K562 (cell line): ENCODE measurements around the gene FAM184B. TPM values are rescaled to one million over a fixed set of nuclear protein-coding genes. Genes with fewer than 3 reads are reported as not detected.

Experiments
- ATAC-seq: fragments of 200-7000 bp; cut with Tn5 transposase; 3 replicates; pipeline ENCODE4 v1.9.1; 2020; ENCODE audit warnings: moderate library complexity
- BruUV-seq: library from RNA; stranded (reverse); fragments of 400-500 nt; replicated peaks from 2 replicates; lab custom pipeline; 2021; lab: Mats Ljungman, UMichigan
- CTCF ChIA-PET: fragments of 300-600 bp; formaldehyde crosslinking; extraction: SDS; loops from one replicate; lab custom pipeline; 2021; ENCODE audit warnings: low intra/inter-chr PET ratio; lab: Yijun Ruan, JAX
- POLR2A ChIA-PET: fragments of 300-600, 350-650 bp; sonication (Branson Sonifier 250); formaldehyde crosslinking; extraction: SDS; loops from one replicate; lab custom pipeline; 2021; ENCODE audit warnings: antibody characterized with exemption, inconsistent platforms; lab: Yijun Ruan, JAX
- DNase-seq, 4 experiments: peaks; one replicate each; pipeline versions ENCODE4 v3.0.0 to v3.0.0-alpha.2; 2011 to 2018; ENCODE audit warnings: low spot score in 3 of 4, mixed read lengths in 3 of 4; ENCODE audit errors: extremely low read depth in 1 of 4
- FAIRE-seq: peaks from 2 replicates; lab custom pipeline; 2011; peaks lifted over from hg19 to GRCh38; lab: Jason Lieb, UNC
- H2AFZ ChIP-seq: 2 replicates; pipeline ENCODE4 v1.6.0; 2011; ENCODE audit warnings: low read depth, low read length, control low read depth, inconsistent platforms
- H3K27ac ChIP-seq: fragments of 200-600 bp; 3 replicates; pipeline ENCODE4 v1.8.0; 2011; ENCODE audit warnings: low read depth, mild to moderate bottlenecking, control low read depth, inconsistent platforms, low read length, moderate library complexity, mixed read lengths; ENCODE audit errors: extremely low read depth
- H3K27me3 ChIP-seq, 2 experiments: fragments of 300-600 bp in 1 of 2; 2 replicates in 1 of 2; 3 replicates in 1 of 2; pipeline versions ENCODE4 v1.6.0 to v1.8.0; 2011; ENCODE audit warnings: inconsistent platforms in 2 of 2, low read length in 2 of 2, mild to moderate bottlenecking in 1 of 2, mixed read lengths in 1 of 2, moderate library complexity in 1 of 2; ENCODE audit not compliant: control insufficient read depth in 2 of 2, insufficient read depth in 2 of 2
- H3K36me3 ChIP-seq: fragments of 300-600 bp; 3 replicates; pipeline ENCODE4 v1.8.0; 2011; ENCODE audit warnings: mild to moderate bottlenecking, low read length, inconsistent platforms; ENCODE audit not compliant: control insufficient read depth, insufficient read depth
- H3K4me1 ChIP-seq, 2 experiments: fragments of 200-600 bp in 1 of 2; replicated peaks in 1 of 2; 2 replicates in 1 of 2; 3 replicates in 1 of 2; pipeline versions ENCODE4 v1.5.1 to v1.8.0; 2011; ENCODE audit warnings: inconsistent platforms in 2 of 2, low read length in 2 of 2, mild to moderate bottlenecking in 1 of 2, mixed read lengths in 1 of 2, moderate library complexity in 1 of 2; ENCODE audit not compliant: control insufficient read depth in 2 of 2, insufficient read depth in 2 of 2
- H3K4me2 ChIP-seq: 2 replicates; pipeline ENCODE4 v1.6.1; 2011; ENCODE audit warnings: low read length, control low read depth, inconsistent platforms, mixed read lengths; ENCODE audit not compliant: insufficient read depth
- H3K4me3 ChIP-seq: fragments of 200-600 bp; sonication (generic), shearing (Covaris generic); 2 replicates; pipeline ENCODE4 v1.5.1; 2016; ENCODE audit warnings: control low read depth, inconsistent platforms
- H3K79me2 ChIP-seq: fragments of 200-600 bp; 3 replicates; pipeline ENCODE4 v1.8.0; 2011; ENCODE audit warnings: low read length, inconsistent platforms; ENCODE audit not compliant: control insufficient read depth, insufficient read depth
- H3K9ac ChIP-seq, 2 experiments: 2 replicates each; pipeline versions ENCODE4 v1.6.0 to v1.6.1; 2011; ENCODE audit warnings: low read depth in 2 of 2, low read length in 2 of 2, control low read depth in 1 of 2, inconsistent platforms in 1 of 2, mild to moderate bottlenecking in 1 of 2, mixed read lengths in 1 of 2; ENCODE audit not compliant: insufficient read depth in 1 of 2
- H3K9me1 ChIP-seq: one replicate; pipeline ENCODE4 v1.6.0; 2011; ENCODE audit warnings: inconsistent platforms, mild to moderate bottlenecking, low read length, moderate library complexity; ENCODE audit not compliant: control insufficient read depth, insufficient read depth
- H3K9me3 ChIP-seq: replicated peaks from 2 replicates; pipeline ENCODE4 v1.5.1; 2011; ENCODE audit warnings: low read depth, low read length, inconsistent platforms; ENCODE audit not compliant: control insufficient read depth, insufficient read depth
- H4K20me1 ChIP-seq: replicated peaks from 2 replicates; pipeline ENCODE4 v1.6.1; 2011; ENCODE audit warnings: low read length, inconsistent platforms, mixed read lengths; ENCODE audit not compliant: control insufficient read depth, insufficient read depth
- CREB3 ChIP-seq: fragments of 450-650 bp; conservative IDR thresholded peaks from 2 replicates; pipeline ENCODE4 v1.6.1; 2016; ENCODE audit warnings: missing genetic modification characterization, low read depth, mild to moderate bottlenecking, missing compliant biosample characterization, moderate library complexity
- LEF1 ChIP-seq: fragments of 450-650 bp; IDR thresholded peaks from 2 replicates; pipeline ENCODE4 v1.6.1; 2016; ENCODE audit warnings: mild to moderate bottlenecking
- NFYB ChIP-seq: IDR thresholded peaks from 2 replicates; pipeline ENCODE4 v1.6.1; 2011; ENCODE audit warnings: mild to moderate bottlenecking, moderate library complexity; ENCODE audit not compliant: insufficient read length; ENCODE audit errors: extremely low read depth
- RFX1 ChIP-seq: fragments of 450-650 bp; IDR thresholded peaks from 2 replicates; pipeline ENCODE4 v1.6.1; 2016; ENCODE audit warnings: mild to moderate bottlenecking, moderate library complexity
- RFX7 ChIP-seq: fragments of 250-450 bp; sonication (Bioruptor Pico); IDR thresholded peaks from 2 replicates; pipeline ENCODE4 v1.5.1; 2021; ENCODE audit warnings: mild to moderate bottlenecking
- SMARCB1 ChIP-seq: IDR thresholded peaks from 2 replicates; pipeline ENCODE4 v1.6.1; 2011; ENCODE audit warnings: improper control_type of control experiment, low read depth; ENCODE audit not compliant: insufficient read length
- TRIM24 ChIP-seq, 2 experiments: fragments of 450-650 bp; IDR thresholded peaks; 2 replicates each; pipeline ENCODE4 v1.6.1; 2016
- ZC3H4 ChIP-seq: sonication (generic); formaldehyde crosslinking; IDR thresholded peaks from 2 replicates; pipeline ENCODE4 v1.9.0; 2021; ENCODE audit warnings: missing genetic modification reagents, borderline replicate concordance
- ZFP30 ChIP-seq: fragments of 250-450 bp; sonication (Bioruptor Pico); IDR thresholded peaks from 2 replicates; pipeline ENCODE4 v1.8.0; 2022; ENCODE audit warnings: moderate library complexity, mild to moderate bottlenecking, inconsistent platforms, borderline replicate concordance
- ZNF12 ChIP-seq: sonication (generic); formaldehyde crosslinking; IDR thresholded peaks from 2 replicates; pipeline ENCODE4 v1.4.0; 2020; ENCODE audit warnings: mild to moderate bottlenecking, missing genetic modification reagents
- ZNF282 ChIP-seq: sonication (generic); formaldehyde crosslinking; IDR thresholded peaks from 2 replicates; pipeline ENCODE4 v1.8.1; 2023; ENCODE audit warnings: missing genetic modification reagents
- ZNF695 ChIP-seq: fragments of 450-650 bp; formaldehyde crosslinking; IDR thresholded peaks from 2 replicates; pipeline ENCODE4 v1.4.0; 2020; ENCODE audit warnings: mild to moderate bottlenecking, moderate library complexity
- ZSCAN32 ChIP-seq: fragments of 450-650 bp; formaldehyde crosslinking; IDR thresholded peaks from 2 replicates; pipeline ENCODE4 v1.4.0; 2020; ENCODE audit warnings: mild to moderate bottlenecking, moderate library complexity
- WGBS: fragments of 100-300 bp; shearing (Covaris generic); methylation state at CpG from one replicate; pipeline ENCODE4 v1.1.6; 2016; ENCODE audit warnings: low coverage, mixed read lengths; ENCODE audit not compliant: insufficient coverage; ENCODE audit errors: missing lambda C conversion rate; 5-methylcytosine and 5-hydroxymethylcytosine counted together
- in situ Hi-C: fragments of 300-500 bp; cut with MboI; formaldehyde crosslinking; loops from 4 replicates; pipeline ENCODE4 v1.15.0; 2018; ENCODE audit warnings: inconsistent platforms, mixed read lengths
- intact Hi-C: fragments of 100-400 bp; cut with micrococcal nuclease; formaldehyde crosslinking; loops from 2 replicates; pipeline ENCODE4 v1.14.2; 2022
- polyA plus RNA-seq, 8 experiments: library from polyadenylated mRNA; depleted of rRNA in 4 of 8; stranded (reverse) in 5 of 8; unstranded in 3 of 8; fragments of >200 nt; fragmentation: Nextera tagmentation in 2 of 8; fragmentation: Illumina TruSeq in 1 of 8; extraction: Ambion mirVana in 2 of 8; extraction: Trizol in 1 of 8; gene quantifications; 2 replicates each; pipeline versions ENCODE4 v1.2.1 to v1.2.3, GENCODE V29; 2011 to 2014; ENCODE audit warnings: inconsistent platforms in 1 of 8, missing spikeins in 1 of 8
- total RNA-seq, 7 experiments: library from RNA; depleted of rRNA in 6 of 7; stranded (reverse); fragments of >200 nt in 6 of 7; fragmentation: Illumina TruSeq in 2 of 7; extraction: Trizol in 2 of 7; gene quantifications; 2 replicates each; pipeline versions ENCODE4 v1.2.1 to v1.2.3, GENCODE V29; 2011 to 2021; ENCODE audit warnings: low replicate concordance in 1 of 7
- TF ChIP-seq, protein P1 (sequence below): fragments of 450-650 bp; formaldehyde crosslinking; IDR thresholded peaks from 2 replicates; pipeline ENCODE4 v1.4.0; 2020; ENCODE audit warnings: mild to moderate bottlenecking, mixed read lengths

The FAM184B gene
- total and polyA plus RNA-seq, 9 of the 15 experiments (the other 6 are each of a cell fraction or from before 2014, with no cell fraction given) = not detected

- no peaks in the 10 kb centered on the region for H3K9me1 ChIP-seq
- TF ChIP-seq LEF1 (no peak), RFX1 (peak; percentile 17; the same call in 1 of the 2 replicates), NFYB (no peak), SMARCB1 (no peak)
- H2AFZ ChIP-seq = no peak overlapping the region
- no peaks in the 10 kb centered on the region for H3K4me1 ChIP-seq
- ATAC-seq (no peak), FAIRE-seq (no peak), DNase-seq (no peak)
- H4K20me1 ChIP-seq = no peaks in the 10 kb centered on the region
- ChIA-PET CTCF (no interaction called here), POLR2A (no interaction called here)
- no peaks in the 10 kb centered on the region for H3K36me3 ChIP-seq
- H3K9ac ChIP-seq = no peak overlapping the region
- no peak overlapping the region for H3K27ac ChIP-seq
- in situ Hi-C loops (no loop called here), intact Hi-C loops (no loop called here)
- H3K4me2 ChIP-seq = no peak overlapping the region
- no peak overlapping the region for H3K4me3 ChIP-seq
- no peaks in the 10 kb centered on the region for H3K79me2 ChIP-seq
- BruUV-seq = no TSS peak
- H3K9me3 ChIP-seq = no peaks in the 10 kb centered on the region
- 0% methylated on average over 5 of the region's 5 CpGs for WGBS
- peaks cover 12 to 19% of the 10 kb centered on the region in 2 experiments; a peak in 4 of 5 replicates for H3K27me3 ChIP-seq
These were observed 78.8 kb downstream of the FAM184B start for GRCh38 chr4:17702641-17703040.

GRCh38 chr4:17701882-17702281, 79.5 kb downstream of the FAM184B start:
- no peak for DNase-seq
- ATAC-seq = no peak
- no peak for FAIRE-seq
- Histone ChIP-seq H3K4me2 (no peak overlapping the region), H3K9me3 (no peaks in the 10 kb centered on the region), H4K20me1 (no peaks in the 10 kb centered on the region), H2AFZ (no peak overlapping the region), H3K4me1 (no peaks in the 10 kb centered on the region), H3K27ac (no peak overlapping the region), H3K9me1 (no peaks in the 10 kb centered on the region), H3K9ac (no peak overlapping the region), H3K27me3 (peaks cover 9 to 14% of the 10 kb centered on the region in 2 experiments; a peak in 4 of 5 replicates), H3K4me3 (no peak overlapping the region), H3K79me2 (no peaks in the 10 kb centered on the region), H3K36me3 (no peaks in the 10 kb centered on the region)
- intact Hi-C loops = no loop called here
- in situ Hi-C loops = no loop called here
- ChIA-PET CTCF (no interaction called here), POLR2A (interaction anchor here (0.6 to 0.9 kb wide), 2 partner anchors 15 to 52 kb away, joined by 3 to 4 read pairs; no protein-coding TSS in a partner anchor)
- no TSS peak for BruUV-seq
- WGBS = 26% methylated on average over 4 of the region's 4 CpGs
- TF ChIP-seq ZC3H4 = no peak
- no peak for TF ChIP-seq CREB3 (tag)
- TF ChIP-seq TRIM24 (IDR thresholded peaks at IDR 0.05) = no peak
- no peak for TF ChIP-seq ZSCAN32 (CRISPR knock-in tag)
- TF ChIP-seq ZNF12 (CRISPR knock-in tag) = no peak
- TF ChIP-seq ZFP30 = no peak
- TF ChIP-seq, protein P1, sequence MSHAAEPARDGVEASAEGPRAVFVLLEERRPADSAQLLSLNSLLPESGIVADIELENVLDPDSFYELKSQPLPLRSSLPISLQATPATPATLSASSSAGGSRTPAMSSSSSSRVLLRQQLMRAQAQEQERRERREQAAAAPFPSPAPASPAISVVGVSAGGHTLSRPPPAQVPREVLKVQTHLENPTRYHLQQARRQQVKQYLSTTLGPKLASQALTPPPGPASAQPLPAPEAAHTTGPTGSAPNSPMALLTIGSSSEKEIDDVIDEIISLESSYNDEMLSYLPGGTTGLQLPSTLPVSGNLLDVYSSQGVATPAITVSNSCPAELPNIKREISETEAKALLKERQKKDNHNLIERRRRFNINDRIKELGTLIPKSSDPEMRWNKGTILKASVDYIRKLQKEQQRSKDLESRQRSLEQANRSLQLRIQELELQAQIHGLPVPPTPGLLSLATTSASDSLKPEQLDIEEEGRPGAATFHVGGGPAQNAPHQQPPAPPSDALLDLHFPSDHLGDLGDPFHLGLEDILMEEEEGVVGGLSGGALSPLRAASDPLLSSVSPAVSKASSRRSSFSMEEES = no peak
- no peak for TF ChIP-seq ZNF695 (CRISPR knock-in tag)
- no peak for TF ChIP-seq ZNF282 (CRISPR knock-in tag)
- TF ChIP-seq RFX7 = no peak
